Cardiac muscle cell (in vitro differentiated cells and primary cell): ENCODE data around the gene IL13. TPM values are rescaled to one million over a fixed set of nuclear protein-coding genes. Genes with fewer than 3 reads are reported as not detected.

Experiments used
- DNase-seq, 2 donors: peaks; one replicate each; pipeline versions ENCODE4 v3.0.0 to v3.0.0-alpha.2; 2010 to 2017; ENCODE audit warnings: low read depth in 1 of 2, low spot score in 1 of 2
- H3K27ac ChIP-seq: fragments of 200-600 bp; sonication (generic); 2 replicates; pipeline ENCODE4 v1.5.1; 2016
- H3K27me3 ChIP-seq: fragments of 200-600 bp; sonication (generic); 2 replicates; pipeline ENCODE4 v1.6.0; 2016; ENCODE audit warnings: control low read depth
- H3K36me3 ChIP-seq: fragments of 200-600 bp; sonication (generic); 2 replicates; pipeline ENCODE4 v1.5.1; 2016; ENCODE audit warnings: control low read depth
- H3K4me1 ChIP-seq: fragments of 200-600 bp; sonication (generic); 2 replicates; pipeline ENCODE4 v1.8.1; 2017; ENCODE audit warnings: low read depth, mild to moderate bottlenecking, mixed run types
- H3K4me3 ChIP-seq: fragments of 200-600 bp; sonication (generic); 2 replicates; pipeline ENCODE4 v1.5.1; 2016; ENCODE audit warnings: mild to moderate bottlenecking
- H3K9me3 ChIP-seq: fragments of 200-600 bp; sonication (generic); 2 replicates; pipeline ENCODE4 v1.5.1; 2017; ENCODE audit warnings: low read depth, mild to moderate bottlenecking, control low read depth
- CTCF ChIP-seq: IDR thresholded peaks from 2 replicates; pipeline ENCODE4 v1.5.1; 2012; ENCODE audit warnings: low read depth, mild to moderate bottlenecking, low read length
- polyA plus RNA-seq: library from polyadenylated mRNA; unstranded; fragments of >200 nt; fragmentation: Nextera tagmentation; extraction: Ambion mirVana; gene quantifications from 2 replicates; pipeline ENCODE4 v1.2.1, GENCODE V29; 2016
- total RNA-seq: library from RNA; depleted of rRNA; stranded (reverse); fragments of >200 nt; gene quantifications from 2 replicates; pipeline ENCODE4 v1.2.3, GENCODE V29; 2016

Gene IL13
- total and polyA plus RNA-seq, 2 experiments from 2014 or later = not detected

GRCh38 chr5:132708645-132709044 lies 50.7 kb downstream of the IL13 start:
- Histone ChIP-seq H3K4me1 (no peaks in the 10 kb centered on the region), H3K4me3 (no peak overlapping the region), H3K27ac (no peak overlapping the region), H3K36me3 (peaks cover 7% of the 10 kb centered on the region), H3K27me3 (no peaks in the 10 kb centered on the region), H3K9me3 (no peaks in the 10 kb centered on the region)
- TF ChIP-seq CTCF = no peak
- DNase-seq = no peak

Other genes starting within 250 kb of the IL13 start
- 5.5 and 6.0 TPM in 2 replicates for gene IRF1, start 167.4 kb upstream of the IL13 start, total RNA-seq
- 4.7 and 5.7 TPM in 2 replicates for gene IRF1, start 167.4 kb upstream of the IL13 start, polyA plus RNA-seq
- gene IL5, start 114.7 kb upstream of the IL13 start, total RNA-seq = not detected in 2 replicates
- gene IL5, start 114.7 kb upstream of the IL13 start, polyA plus RNA-seq = not detected in 2 replicates
- gene RAD50, start 101.2 kb upstream of the IL13 start, total RNA-seq = 10.4 and 13.4 TPM in 2 replicates
- 27.3 and 36.6 TPM in 2 replicates for gene RAD50, start 101.2 kb upstream of the IL13 start, polyA plus RNA-seq
- not detected in 2 replicates for gene IL4, start 15.8 kb downstream of the IL13 start, total RNA-seq
- not detected in 2 replicates for gene IL4, start 15.8 kb downstream of the IL13 start, polyA plus RNA-seq
- gene KIF3A, start 79.4 kb downstream of the IL13 start, total RNA-seq = 4.8 and 5.4 TPM in 2 replicates
- gene KIF3A, start 79.4 kb downstream of the IL13 start, polyA plus RNA-seq = 10.5 and 13.4 TPM in 2 replicates
- gene CCNI2, start 89.3 kb downstream of the IL13 start, total RNA-seq = not detected in 2 replicates
- gene CCNI2, start 89.3 kb downstream of the IL13 start, polyA plus RNA-seq = 0.66 and 0.97 TPM in 2 replicates
- 41.0 and 51.9 TPM in 2 replicates for gene SEPTIN8, start 119.1 kb downstream of the IL13 start, total RNA-seq
- gene SEPTIN8, start 119.1 kb downstream of the IL13 start, polyA plus RNA-seq = 18.6 and 24.4 TPM in 2 replicates
- gene SOWAHA, start 155.1 kb downstream of the IL13 start, total RNA-seq = 0.14 TPM in 1 of 2 replicates, not detected in the other
- not detected in 2 replicates for gene SOWAHA, start 155.1 kb downstream of the IL13 start, polyA plus RNA-seq
- 8.1 and 9.8 TPM in 2 replicates for gene SHROOM1, start 172.5 kb downstream of the IL13 start, total RNA-seq
- gene SHROOM1, start 172.5 kb downstream of the IL13 start, polyA plus RNA-seq = 13.3 TPM in 2 replicates
- gene GDF9, start 208.3 kb downstream of the IL13 start, total RNA-seq = 0.14 and 0.45 TPM in 2 replicates
- gene GDF9, start 208.3 kb downstream of the IL13 start, polyA plus RNA-seq = 1.8 TPM in 1 of 2 replicates, not detected in the other
- gene UQCRQ, start 208.5 kb downstream of the IL13 start, total RNA-seq = 97.0 and 217 TPM in 2 replicates
- gene UQCRQ, start 208.5 kb downstream of the IL13 start, polyA plus RNA-seq = 949 and 1,297 TPM in 2 replicates
- 1.2 and 3.1 TPM in 2 replicates for gene LEAP2, start 215.5 kb downstream of the IL13 start, total RNA-seq
- gene LEAP2, start 215.5 kb downstream of the IL13 start, polyA plus RNA-seq = 1.5 and 3.6 TPM in 2 replicates